ENCODE results near the gene TMEM175. TPM values are rescaled to one million over a fixed set of nuclear protein-coding genes. Genes with fewer than 3 reads are reported as not detected.
"Not testable (repeated sequence)": the region's sequence is repeated elsewhere in the genome, so short reads cannot be mapped to it uniquely, and the experiment has no call there.

Gene TMEM175
- total and polyA plus RNA-seq, 12 donors: 15.6 to 49.6 (median 19.0) TPM

DNA sequence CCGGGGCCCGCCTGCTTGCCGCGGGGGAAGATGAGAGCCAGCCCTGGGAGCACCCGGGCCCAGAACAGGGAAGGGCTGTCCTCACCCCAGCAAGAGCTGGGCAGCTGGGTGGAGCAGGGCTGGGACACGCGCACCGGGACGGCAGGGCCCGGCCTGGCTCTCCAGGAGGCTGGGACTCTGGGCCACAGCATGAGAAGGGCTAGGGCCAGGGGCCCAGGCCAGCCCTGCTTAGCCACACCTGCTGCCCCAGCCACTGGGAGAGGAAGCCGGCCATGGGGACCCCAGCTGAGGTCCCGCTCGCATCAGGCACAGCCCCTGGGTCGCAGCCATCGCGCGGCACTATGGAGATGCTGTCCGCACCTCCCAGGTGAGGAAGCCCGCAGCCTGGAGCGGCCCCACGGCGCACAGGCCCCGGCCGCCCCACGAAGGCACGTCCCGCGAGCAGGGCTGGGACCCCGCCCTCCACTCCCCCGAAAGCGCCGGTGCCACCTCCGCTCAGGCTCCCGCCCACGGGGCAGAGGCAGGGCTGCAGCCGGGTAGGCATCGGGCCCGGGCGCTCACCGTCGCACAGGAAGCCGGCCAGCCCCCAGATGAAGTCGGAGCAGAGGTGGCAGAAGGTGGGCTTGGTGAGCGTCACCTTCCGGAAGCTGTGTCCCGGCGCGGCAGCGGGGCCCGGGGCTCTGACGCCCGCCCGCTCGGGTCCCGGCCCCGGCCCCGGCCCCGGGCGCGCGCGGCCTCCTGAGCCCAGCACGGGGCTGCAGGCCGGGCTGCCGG is 40.6 kb downstream of the TMEM175 start:
- H3K9me3 ChIP-seq: no peaks in the 10 kb centered on the region
- H3K4me1 ChIP-seq: peaks cover 9 to 33% (median 24%) of the 10 kb centered on the region in 9 donors
- intact Hi-C loops (cut with DNase I): loop anchor here in 1 of 10 donors (5.0 kb wide), 1 partner anchor 36 kb away; no protein-coding TSS in a partner anchor
- no peaks in the 10 kb centered on the region for H3K36me3 ChIP-seq
- 1% methylated on average over 56 to 65 of the region's 65 CpGs for WGBS, 2 donors
- peak in 5 of 8 donors; percentile 4 to 35 (median 6) for ATAC-seq
- TF ChIP-seq, protein P1, sequence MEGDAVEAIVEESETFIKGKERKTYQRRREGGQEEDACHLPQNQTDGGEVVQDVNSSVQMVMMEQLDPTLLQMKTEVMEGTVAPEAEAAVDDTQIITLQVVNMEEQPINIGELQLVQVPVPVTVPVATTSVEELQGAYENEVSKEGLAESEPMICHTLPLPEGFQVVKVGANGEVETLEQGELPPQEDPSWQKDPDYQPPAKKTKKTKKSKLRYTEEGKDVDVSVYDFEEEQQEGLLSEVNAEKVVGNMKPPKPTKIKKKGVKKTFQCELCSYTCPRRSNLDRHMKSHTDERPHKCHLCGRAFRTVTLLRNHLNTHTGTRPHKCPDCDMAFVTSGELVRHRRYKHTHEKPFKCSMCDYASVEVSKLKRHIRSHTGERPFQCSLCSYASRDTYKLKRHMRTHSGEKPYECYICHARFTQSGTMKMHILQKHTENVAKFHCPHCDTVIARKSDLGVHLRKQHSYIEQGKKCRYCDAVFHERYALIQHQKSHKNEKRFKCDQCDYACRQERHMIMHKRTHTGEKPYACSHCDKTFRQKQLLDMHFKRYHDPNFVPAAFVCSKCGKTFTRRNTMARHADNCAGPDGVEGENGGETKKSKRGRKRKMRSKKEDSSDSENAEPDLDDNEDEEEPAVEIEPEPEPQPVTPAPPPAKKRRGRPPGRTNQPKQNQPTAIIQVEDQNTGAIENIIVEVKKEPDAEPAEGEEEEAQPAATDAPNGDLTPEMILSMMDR (IDR thresholded peaks at IDR 0.05): no peak
- H3K27ac ChIP-seq: peak overlapping the region in 4 of 10 donors; percentile 35 to 53 (median 43)
- peaks cover 0 to 10% (median 0%) of the 10 kb centered on the region in 7 donors for H3K27me3 ChIP-seq
- peak overlapping the region; percentile 61 to 91 (median 80) for H3K4me3 ChIP-seq
- peak in 1 of 2 donors; percentile 51 for DNase-seq

- TF ChIP-seq, protein P1 (IDR thresholded peaks at IDR 0.05): no peak
- intact Hi-C loops (cut with DNase I): loop anchor here in 1 of 10 donors (5.0 kb wide), 1 partner anchor 36 kb away; no protein-coding TSS in a partner anchor
- Histone ChIP-seq H3K27ac (peak within 1 kb of the TSS in 4 of 10 donors; percentile 35 to 53 (median 43)), H3K4me1 (peaks cover 9 to 31% (median 24%) of the 10 kb centered on the region in 9 donors), H3K4me3 (peak within 1 kb of the TSS; percentile 61 to 91 (median 80)), H3K9me3 (no peaks in the 10 kb centered on the region), H3K27me3 (peaks cover 0 to 4% (median 0%) of the 10 kb centered on the region in 7 donors), H3K36me3 (no peaks in the 10 kb centered on the region)
- DNase-seq (peak; percentile 86 to 92), ATAC-seq (peak; percentile 95 to 99 (median 98))
- WGBS, 2 donors: 25 to 27% methylated on average over 96 to 123 of the region's 123 CpGs
Measured at GRCh38 chr4:973431-974397, 41.5 kb downstream of the TMEM175 start, which contains the start of gene DGKQ. TSS of gene DGKQ (minus strand) at chr4:973569. CDS start at chr4:973482, 87 bp downstream.

GRCh38 chr4:974668-975067 is 42.4 kb downstream of the TMEM175 start:
- H3K27ac ChIP-seq: no peak overlapping the region
- DNase-seq (no peak), ATAC-seq (no peak)
- H3K9me3 ChIP-seq: no peaks in the 10 kb centered on the region
- H3K4me1 ChIP-seq: peaks cover 9 to 40% (median 24%) of the 10 kb centered on the region in 9 donors
- no peaks in the 10 kb centered on the region for H3K36me3 ChIP-seq
- H3K4me3 ChIP-seq: no peak overlapping the region
- TF ChIP-seq, protein P1 (IDR thresholded peaks at IDR 0.05): no peak
- H3K27me3 ChIP-seq: no peaks in the 10 kb centered on the region
- intact Hi-C loops (cut with DNase I): loop anchor here in 1 of 10 donors (5.0 kb wide), 1 partner anchor 37 kb away; no protein-coding TSS in a partner anchor
- WGBS, 2 donors: 91 to 94% methylated on average over 9 of the region's 9 CpGs

DNA sequence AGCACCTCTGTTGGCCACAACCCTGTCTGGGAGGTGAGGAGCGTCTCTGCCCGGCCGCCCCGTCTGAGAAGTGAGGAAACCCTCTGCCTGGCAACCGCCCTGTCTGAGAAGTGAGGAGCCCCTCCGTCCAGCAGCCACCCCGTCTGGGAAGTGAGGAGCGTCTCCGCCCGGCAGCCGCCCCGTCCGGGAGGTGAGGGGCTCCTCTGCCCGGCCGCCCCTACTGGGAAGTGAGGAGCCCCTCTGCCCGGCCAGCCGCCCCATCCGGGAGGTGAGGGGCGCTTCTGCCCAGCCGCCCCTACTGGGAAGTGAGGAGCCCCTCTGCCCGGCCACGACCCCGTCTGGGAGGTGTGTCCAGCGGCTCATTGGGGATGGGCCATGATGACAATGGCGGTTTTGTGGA is 43.8 kb downstream of the TMEM175 start:
- H3K4me1 ChIP-seq: peaks cover 9 to 39% (median 23%) of the 10 kb centered on the region in 9 donors
- ATAC-seq; H3K27me3 ChIP-seq; H3K36me3 ChIP-seq; DNase-seq; H3K9me3 ChIP-seq; H3K4me3 ChIP-seq; H3K27ac ChIP-seq; intact Hi-C loops (cut with DNase I): not testable (repeated sequence)
- WGBS, 2 donors: 97 to 98% methylated on average over 13 to 21 of the region's 25 CpGs
